GM19395 (cell line): ENCODE measurements around the gene NPHP3.
"Not testable (repeated sequence)": the region's sequence is repeated elsewhere in the genome, so short reads cannot be mapped to it uniquely, and the experiment has no call there.

Source experiments
- ATAC-seq: cut with Tn5 transposase; IDR thresholded peaks from one replicate; pipeline ENCODE4 v1.9.1; 2021; ENCODE audit warnings: mild to moderate bottlenecking, moderate library complexity; ENCODE audit not compliant: unreplicated experiment

The NPHP3 gene, protein sequence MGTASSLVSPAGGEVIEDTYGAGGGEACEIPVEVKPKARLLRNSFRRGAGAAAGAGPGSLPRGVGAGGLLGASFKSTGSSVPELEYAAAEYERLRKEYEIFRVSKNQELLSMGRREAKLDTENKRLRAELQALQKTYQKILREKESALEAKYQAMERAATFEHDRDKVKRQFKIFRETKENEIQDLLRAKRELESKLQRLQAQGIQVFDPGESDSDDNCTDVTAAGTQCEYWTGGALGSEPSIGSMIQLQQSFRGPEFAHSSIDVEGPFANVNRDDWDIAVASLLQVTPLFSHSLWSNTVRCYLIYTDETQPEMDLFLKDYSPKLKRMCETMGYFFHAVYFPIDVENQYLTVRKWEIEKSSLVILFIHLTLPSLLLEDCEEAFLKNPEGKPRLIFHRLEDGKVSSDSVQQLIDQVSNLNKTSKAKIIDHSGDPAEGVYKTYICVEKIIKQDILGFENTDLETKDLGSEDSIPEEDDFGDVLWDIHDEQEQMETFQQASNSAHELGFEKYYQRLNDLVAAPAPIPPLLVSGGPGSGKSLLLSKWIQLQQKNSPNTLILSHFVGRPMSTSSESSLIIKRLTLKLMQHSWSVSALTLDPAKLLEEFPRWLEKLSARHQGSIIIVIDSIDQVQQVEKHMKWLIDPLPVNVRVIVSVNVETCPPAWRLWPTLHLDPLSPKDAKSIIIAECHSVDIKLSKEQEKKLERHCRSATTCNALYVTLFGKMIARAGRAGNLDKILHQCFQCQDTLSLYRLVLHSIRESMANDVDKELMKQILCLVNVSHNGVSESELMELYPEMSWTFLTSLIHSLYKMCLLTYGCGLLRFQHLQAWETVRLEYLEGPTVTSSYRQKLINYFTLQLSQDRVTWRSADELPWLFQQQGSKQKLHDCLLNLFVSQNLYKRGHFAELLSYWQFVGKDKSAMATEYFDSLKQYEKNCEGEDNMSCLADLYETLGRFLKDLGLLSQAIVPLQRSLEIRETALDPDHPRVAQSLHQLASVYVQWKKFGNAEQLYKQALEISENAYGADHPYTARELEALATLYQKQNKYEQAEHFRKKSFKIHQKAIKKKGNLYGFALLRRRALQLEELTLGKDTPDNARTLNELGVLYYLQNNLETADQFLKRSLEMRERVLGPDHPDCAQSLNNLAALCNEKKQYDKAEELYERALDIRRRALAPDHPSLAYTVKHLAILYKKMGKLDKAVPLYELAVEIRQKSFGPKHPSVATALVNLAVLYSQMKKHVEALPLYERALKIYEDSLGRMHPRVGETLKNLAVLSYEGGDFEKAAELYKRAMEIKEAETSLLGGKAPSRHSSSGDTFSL (N-terminal part only)

DNA sequence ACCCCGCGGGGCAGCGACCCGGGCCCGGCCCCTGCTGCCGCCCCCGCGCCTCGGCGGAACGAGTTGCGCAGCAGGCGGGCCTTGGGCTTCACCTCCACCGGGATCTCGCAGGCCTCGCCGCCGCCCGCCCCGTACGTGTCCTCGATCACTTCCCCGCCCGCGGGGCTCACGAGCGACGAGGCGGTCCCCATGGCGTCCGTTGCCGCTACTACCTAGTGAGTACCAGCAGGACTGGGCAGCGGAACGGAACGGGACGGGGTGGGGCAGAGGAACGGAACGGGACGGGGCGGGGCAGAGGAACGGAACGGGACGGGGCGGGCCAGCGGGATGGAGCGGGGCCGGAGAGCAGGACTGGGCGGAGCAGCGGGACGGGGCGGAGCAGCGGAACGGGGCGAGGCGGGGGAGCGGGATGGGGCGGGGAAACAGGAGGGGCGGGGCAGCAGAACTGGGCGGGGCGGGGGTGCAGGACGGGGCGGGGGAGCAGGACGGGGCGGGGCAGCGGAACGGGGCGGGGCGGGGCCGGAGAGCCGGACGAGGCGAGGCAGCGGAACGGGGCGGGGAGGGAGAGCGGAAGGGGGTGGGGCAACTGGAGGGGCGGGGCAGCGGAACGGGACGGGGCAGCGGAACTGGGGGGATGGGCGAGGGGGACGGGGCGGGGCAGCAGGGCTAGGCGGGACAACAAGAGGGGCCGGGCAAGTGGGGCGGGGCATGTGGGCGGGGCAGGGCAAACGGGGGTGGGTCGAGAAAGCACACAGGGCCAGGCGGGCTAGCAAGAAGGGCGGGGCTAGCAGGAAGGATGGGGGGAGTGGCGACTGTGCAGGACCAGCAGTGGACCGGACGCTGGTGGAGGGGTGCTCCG lies at the start of gene NPHP3:
NPHP3 (minus strand) TSS at position 245 of the 859 bp plus-strand sequence; CDS start at position 191, 54 bp downstream.
- ATAC-seq, result peak; percentile 77

DNA sequence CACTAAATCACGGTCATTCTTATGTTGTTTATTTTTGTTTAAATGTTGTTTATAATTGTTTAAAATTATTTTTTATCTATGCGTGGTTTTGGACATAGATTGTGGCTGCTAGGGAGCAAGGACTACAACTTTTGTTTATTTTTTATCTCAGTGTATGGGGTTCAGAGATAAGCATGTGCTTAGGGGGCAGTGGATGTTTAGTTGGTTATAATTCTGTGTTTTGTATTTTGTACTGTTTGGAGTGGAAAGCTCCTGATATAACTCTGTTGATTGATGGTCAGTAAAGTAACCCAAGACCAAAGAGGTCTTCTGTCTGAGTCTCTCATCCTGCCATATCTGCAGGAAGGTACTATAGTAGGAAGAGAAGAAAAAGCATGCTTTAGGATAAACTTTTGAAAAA lies 36.5 kb upstream of the NPHP3 start:
- ATAC-seq, result no peak

DNA sequence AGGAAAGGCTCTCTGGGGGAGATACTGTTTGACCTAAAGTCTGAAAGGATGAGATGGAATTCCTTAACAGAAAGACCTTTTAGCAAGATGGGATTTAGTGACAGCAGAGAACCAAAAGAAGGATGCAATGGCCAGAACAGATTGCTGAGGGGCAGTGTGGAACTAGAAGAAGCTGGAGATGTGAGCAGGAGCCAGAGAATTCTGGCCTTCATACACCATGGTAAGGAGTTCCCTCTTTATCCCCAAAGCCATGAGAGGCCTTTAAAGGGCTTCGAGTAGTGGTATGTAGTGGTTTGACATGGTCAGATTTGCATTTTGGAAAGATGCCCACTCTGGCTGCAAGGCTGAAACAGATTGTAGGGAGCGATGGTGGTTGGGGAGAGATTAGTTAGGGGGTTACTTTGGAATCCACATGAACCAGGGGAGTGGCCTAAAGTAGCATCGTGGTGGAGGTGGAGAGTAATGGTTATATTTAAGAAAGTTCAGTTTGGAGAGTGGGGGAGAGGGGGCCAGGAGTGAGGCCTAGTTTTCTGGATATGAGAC lies 34.0 kb upstream of the NPHP3 start:
- no peak for ATAC-seq

DNA sequence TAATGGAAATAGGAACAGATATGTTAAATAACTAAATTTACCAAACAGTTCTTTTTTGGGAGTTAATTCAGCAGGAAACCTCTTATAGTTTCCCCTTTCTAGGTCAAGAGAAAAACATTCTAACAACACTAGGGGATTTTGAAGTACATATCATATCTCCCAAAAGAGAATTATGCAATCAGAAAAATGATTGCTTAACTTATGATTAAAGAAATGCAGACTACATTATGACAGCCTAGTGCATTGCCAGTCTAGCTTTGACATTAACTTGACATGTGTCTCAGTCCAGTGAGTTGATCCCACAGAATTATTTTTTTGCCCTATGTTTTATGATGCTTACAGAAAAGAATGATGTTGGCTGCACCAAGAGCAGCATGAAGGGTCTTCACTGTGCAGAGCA lies 31.7 kb upstream of the NPHP3 start:
- no peak for ATAC-seq

DNA sequence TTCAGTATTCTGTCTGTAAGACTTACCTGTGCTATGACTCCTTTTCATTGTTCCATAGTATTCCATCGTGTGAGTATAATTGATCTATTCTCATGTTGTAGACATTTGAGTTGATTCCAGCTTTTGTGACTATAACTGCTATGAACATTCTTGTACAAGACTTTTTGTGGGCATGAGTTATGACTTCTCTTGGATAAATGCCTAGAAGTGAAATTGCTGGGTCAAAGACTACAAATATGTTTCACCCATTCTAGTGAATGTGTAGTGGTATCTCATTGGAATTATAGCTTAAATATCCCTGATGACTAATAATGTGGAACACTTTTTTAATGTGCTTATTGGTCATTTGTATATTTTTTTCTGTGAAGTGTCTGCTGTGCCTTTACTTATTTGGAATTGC lies 27.6 kb upstream of the NPHP3 start:
- ATAC-seq, result no peak

DNA sequence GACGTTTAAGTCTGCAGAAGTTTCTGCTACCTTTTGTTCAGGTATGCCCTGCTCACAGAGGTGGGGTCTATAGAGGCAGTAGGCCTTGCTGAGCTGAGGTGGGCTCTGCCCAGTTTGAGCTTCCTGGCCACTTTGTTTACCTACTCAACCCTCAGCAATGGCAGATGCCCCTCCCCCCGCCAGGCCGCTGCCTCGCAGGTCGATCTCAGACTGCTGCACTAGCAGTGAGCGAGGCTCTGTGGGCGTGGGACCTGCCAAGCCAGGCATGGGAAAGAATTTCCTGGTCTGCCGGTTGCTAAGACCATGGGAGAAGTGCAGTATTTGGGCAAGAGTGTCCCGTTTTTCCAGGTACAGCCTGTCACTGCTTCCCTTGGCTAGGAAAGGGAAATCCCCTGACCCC lies 24.5 kb upstream of the NPHP3 start:
- ATAC-seq, result not testable (repeated sequence)

DNA sequence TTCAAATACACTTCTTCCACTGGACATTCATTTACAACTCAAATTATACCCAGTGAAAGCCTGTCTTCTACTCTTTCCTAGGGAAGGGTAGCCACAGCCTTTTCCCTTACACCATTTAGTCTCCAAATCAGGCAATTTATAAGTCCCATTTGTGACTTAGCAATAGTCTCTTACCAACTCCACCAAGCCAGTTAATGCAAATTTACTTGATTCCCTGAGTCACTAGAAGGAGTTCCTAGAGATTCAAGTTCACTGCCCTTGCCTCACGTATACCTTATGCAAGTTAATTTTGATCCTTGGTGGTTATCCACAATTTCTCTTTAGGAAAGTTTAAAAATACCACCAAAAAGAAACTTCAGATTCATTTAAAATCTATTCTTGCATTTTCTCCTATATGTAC lies 16.1 kb upstream of the NPHP3 start:
- no peak for ATAC-seq

DNA sequence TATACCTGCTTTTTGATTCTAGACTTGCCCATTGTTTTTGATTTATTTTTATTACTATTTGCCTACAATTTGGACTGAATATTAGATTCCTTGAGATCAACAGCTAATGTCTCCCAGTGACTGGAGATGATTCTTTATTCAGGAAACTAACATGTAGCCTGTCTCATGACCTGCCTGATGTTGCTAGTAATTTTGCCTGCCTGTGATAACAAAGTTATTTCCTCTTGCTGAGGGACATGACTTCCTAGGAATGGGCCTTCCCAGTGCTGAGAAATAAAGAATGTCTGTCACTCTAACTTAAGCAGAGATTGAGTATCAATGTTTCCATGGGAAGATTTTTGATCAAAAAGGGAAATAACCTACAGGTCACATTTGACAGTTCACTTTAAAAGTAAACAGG lies 13.4 kb upstream of the NPHP3 start:
- ATAC-seq, result no peak

DNA sequence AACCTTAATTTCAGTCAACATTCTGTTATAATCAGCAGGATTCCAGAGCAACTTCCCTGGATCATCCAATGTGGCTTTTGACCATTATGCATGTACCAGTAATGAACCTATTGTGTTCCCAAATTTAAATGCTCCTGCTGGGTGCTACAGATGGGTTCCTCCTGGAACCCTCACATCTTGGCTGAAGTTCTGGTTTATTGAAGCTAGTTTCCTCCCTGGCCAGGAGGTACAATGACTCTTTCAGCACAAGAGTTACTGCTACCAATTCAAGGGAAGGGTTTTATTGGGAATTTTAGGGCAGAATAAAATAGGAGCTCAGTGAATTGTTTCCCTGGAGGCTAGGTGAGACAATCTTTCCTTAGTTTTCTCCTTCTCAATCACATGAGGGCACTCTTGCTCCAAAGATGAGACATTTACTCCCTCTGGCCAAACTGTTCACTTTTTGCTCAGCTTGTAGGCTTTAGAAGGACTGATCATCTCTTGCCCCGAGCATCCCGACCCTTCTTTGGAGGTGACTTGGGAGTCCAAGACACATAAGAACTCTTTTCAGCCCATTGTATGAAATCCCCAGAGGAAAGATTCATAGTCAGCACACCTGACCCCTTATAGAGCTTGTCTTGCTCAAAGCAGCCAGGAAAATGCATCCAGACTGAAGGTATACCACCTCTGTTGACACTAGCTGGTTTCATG lies 8.8 kb upstream of the NPHP3 start:
- no peak for ATAC-seq

DNA sequence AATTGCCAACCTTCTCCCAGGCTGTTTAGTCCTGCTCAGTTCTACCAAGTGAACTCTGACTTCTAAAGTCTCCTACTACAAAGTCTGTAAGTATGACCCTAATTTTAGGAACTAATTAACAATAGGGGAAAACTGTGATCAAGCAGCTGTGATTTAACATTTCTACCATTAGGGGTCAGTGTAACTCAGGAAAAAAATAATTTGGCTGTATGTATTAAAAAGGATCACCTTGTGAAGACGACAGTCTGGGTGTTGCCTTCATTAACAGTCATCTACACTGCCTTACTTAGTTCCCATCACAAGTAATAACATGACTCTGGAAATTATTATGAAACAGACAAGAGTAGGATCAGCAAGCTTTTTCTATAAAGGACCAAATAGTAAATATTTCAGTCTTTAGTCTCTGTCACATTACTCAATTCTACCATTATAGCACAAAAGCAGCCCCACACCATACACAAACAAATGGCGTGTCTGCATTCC lies 4.2 kb upstream of the NPHP3 start:
- no peak for ATAC-seq

DNA sequence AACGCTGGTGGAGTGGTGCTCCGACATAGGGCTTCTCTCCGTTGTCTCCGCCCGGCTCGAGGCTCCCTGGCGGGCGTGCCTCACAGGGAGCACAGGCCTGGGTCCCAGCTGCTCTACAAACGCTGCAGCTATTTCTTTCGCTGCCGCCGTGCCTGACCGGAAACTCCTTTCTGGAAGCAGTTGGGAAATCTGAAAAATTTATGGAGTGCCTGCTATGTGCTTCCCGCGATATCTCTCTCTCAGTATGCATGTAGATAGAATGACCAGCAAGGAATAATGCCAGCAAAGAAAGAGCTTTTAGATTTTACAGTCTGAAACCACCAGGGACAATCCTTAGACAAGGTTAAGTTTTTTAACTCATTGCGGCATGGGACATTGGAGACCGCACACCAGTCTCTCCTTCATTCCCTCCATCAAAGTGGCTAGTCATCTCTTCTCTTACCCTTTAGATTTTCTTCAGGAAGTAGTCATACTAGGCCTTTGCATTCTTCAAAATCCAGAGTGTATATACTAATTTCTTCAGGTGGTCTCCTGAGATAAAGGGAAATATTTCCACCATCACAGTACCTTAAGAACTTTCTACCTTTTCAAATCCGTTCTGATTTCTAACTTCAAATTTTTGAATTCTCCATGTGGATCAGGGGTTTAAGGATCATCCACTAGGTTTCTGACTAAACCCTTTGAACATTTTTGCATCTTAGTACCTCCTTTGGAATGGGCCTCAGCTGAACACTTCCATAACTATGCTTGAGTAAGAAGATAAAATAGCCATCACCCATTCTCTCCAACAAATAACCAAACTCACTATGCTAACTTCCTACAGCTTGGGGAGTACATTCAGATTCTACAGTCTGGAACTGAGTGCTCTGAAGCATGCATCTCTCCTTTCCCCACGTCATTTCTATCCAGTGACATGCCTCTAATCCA lies 1.1 kb upstream of the NPHP3 start:
- ATAC-seq, result peak; percentile 20

DNA sequence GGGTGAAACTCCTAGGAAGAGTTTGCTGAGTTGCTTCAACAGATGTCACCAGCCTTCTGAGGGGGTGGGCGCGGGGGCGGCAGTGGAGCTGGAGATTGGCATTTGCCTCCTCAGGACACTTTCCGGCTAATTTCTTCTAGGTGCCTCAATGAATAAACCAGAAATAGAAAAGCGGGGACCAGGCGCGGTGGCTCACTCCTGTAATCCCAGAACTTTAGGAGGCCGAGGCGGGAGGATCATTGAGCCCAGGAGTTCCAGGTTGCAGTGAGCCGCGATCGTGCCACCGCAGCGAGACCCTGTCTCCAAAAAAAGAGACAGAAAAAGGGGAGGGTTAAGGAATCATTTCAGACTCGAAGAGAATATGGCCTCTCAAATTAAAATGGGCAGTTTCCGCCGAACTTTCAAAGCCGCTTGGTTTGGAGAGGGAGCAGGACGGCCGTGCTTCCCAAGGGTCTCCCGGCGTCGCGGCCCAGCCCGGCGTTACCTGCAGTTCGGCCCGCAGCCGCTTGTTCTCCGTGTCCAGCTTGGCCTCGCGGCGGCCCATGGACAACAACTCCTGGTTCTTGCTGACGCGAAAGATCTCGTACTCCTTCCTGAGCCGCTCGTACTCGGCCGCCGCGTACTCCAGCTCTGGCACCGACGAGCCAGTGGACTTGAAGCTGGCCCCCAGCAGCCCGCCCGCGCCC lies 587 bp downstream of the NPHP3 start:
- ATAC-seq, result peak; percentile 41

DNA sequence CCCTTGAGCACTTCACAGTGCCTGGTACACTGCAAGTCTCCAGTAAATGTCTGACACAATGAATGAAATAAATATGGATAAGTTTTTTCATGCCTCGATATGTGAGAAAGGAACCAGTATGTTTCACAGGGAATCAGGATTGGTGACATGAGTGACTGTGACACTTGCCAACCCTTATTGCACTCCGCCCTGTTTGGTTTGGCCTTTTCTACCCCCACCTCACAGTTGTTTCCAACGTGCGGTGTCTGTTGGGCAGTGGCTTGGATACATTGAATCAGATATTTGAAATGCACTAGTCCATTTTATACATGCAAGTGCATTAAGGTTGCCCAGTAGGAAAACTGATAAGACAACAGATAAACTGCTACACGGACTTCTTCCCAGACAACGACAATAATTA lies 2.0 kb downstream of the NPHP3 start:
- ATAC-seq, result no peak

DNA sequence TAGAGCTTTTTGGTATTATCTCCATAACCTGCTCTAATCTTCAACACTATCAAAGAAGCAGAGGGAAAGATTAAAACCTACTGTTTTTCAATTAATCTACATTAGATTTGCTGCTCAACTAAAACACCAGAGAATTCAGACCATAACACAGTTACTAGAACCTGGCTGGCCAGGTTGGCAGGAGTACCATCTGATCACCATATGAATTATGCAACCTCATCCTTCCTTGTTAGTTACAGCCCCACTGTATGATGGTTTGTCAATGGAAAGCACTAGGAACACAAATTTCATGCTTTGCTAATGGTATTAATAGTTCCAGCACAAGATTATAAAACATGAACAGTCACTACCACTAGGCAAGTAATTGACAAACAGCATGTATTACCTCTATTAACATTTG lies 5.8 kb downstream of the NPHP3 start:
- ATAC-seq, result no peak

DNA sequence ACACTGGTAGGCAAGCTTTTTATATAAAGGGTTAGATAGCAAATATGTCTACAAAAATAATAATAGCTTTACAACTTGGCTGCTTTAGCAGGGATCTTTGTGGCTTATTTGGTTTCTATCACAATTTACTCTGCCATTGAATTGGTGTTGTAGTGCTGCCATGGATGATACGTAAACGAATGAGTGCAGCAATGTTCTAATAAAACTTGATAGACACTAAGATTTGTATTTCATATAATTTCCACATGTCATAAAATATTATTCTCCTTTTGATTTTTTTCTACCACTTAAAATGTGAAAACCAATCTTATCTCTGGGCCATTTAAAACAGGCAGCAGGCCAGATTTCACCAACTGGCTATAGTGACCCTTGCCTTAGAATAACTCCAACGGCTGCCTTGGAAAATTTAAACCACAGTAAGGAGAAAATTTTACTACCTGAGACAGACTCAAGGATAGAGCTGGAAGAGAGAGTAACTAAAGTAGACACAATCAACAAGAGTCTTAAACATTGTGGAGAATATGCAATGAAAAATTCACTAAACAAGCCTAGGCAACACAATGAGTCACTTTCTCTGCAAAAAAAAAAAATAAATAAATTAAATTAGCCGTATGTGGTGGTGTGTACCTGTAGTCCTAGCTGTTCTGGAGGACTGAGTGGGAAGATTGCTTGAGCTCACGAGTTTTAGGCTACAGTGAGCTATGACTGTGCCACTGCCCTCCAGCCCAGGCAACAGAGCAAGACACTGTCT lies 8.1 kb downstream of the NPHP3 start:
- ATAC-seq, result no peak

DNA sequence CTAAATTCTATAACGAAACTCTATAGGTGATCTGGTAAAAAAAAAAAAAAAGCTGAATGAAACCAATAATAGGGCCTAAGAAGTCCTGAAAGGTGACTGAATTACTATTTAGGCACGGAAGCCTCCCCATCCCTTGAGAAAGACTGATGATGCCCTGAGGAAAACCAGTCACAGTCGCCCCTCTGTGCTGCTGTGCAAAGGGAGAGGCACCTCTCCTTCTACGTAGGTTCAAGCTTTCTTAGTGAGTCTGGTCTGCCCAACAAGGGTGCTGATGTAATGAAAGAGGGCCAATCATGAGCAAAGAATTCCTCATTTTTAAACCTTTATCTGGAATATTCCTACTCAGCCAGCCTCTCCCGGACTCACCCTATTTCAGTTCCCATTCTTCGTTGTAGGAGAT lies 11.9 kb downstream of the NPHP3 start:
- ATAC-seq, result no peak

DNA sequence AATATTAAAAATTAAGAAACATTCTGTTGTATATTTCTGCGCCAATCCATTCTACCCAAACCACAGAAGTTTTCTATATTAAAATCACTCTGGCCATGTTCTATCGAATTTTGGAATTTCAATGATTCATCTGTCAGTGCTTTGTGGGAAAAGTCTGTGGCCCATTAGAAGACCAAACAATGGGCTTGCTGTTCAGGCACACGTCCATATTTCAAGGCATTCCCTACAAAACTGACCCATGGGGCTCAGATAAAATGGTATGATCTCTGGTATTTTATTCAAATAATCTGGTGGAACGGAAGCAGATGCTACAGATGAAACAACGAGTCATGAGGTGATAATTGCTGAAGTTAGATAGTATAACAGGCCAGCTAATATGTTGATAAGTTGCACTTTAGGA lies 12.4 kb downstream of the NPHP3 start:
- no peak for ATAC-seq
